Heart left ventricle (tissue), 16 donors: ENCODE data around the gene OXCT2. TPM values are rescaled to one million over a fixed set of nuclear protein-coding genes. Genes with fewer than 3 reads are reported as not detected.
"Not testable (repeated sequence)": the region's sequence is repeated elsewhere in the genome, so short reads cannot be mapped to it uniquely, and the experiment has no call there.

ENCODE experiments used
- ATAC-seq, 4 donors: fragments of 200-7000 bp; cut with Tn5 transposase; one replicate each; pipeline ENCODE4 v1.9.1; 2020 to 2022; ENCODE audit warnings: moderate library complexity in 4 of 4, mild to moderate bottlenecking in 3 of 4, moderate number of reproducible peaks in 1 of 4
- DNase-seq, 5 donors: peaks; one replicate each; pipeline ENCODE4 v3.0.0-alpha.2; 2020
- H3K27ac ChIP-seq, 12 donors: fragments of 200-600 bp; sonication (generic) in 4 of 12; one replicate each; pipeline versions ENCODE4 v1.5.0 to v1.8.0; 2016 to 2022; ENCODE audit warnings: mild to moderate bottlenecking in 2 of 12
- H3K27me3 ChIP-seq, 9 donors: fragments of 200-600 bp; sonication (generic) in 2 of 9; one replicate each; pipeline versions ENCODE4 v1.5.1 to v1.8.0; 2016 to 2022; ENCODE audit warnings: mild to moderate bottlenecking in 3 of 9
- H3K36me3 ChIP-seq, 9 donors: fragments of 200-600 bp; sonication (generic) in 2 of 9; one replicate each; pipeline versions ENCODE4 v1.5.0 to v1.8.0; 2018 to 2022; ENCODE audit warnings: mild to moderate bottlenecking in 2 of 9
- H3K4me1 ChIP-seq, 12 donors: fragments of 200-600 bp; sonication (generic) in 4 of 12; one replicate each; pipeline versions ENCODE4 v1.5.0 to v1.8.0; 2016 to 2022; ENCODE audit warnings: mild to moderate bottlenecking in 3 of 12
- H3K4me3 ChIP-seq, 12 donors: fragments of 200-600 bp; sonication (generic) in 4 of 12; one replicate each; pipeline versions ENCODE4 v1.5.0 to v1.8.0; 2017 to 2022; ENCODE audit warnings: mild to moderate bottlenecking in 9 of 12, moderate library complexity in 4 of 12
- H3K9me3 ChIP-seq, 12 donors: fragments of 200-600 bp; sonication (generic) in 4 of 12; one replicate each; pipeline versions ENCODE4 v1.5.0 to v1.8.0; 2016 to 2022; ENCODE audit warnings: mild to moderate bottlenecking in 1 of 12
- CTCF ChIP-seq, 12 donors: fragments of 200-600 bp; sonication (generic) in 4 of 12; IDR thresholded peaks; one replicate each; pipeline versions ENCODE4 v1.5.0 to v1.8.0; 2018 to 2022; ENCODE audit warnings: antibody characterized with exemption in 12 of 12, mild to moderate bottlenecking in 5 of 12
- POLR2A ChIP-seq, 2 donors: fragments of 450-650 bp; IDR thresholded peaks; one replicate each; pipeline ENCODE4 v1.6.1; 2017; ENCODE audit warnings: antibody characterized with exemption in 2 of 2, mild to moderate bottlenecking in 2 of 2, moderate library complexity in 2 of 2
- WGBS, 4 donors: extraction: QIAGEN DNeasy Blood & Tissue Kit in 2 of 4; methylation state at CpG; one replicate each; pipeline versions ENCODE4 v1.1.5 to v1.1.7; 2013 to 2018; 5-methylcytosine and 5-hydroxymethylcytosine counted together
- intact Hi-C, 10 donors: fragments of 100-400 bp; cut with DNase I; formaldehyde crosslinking; loops; one replicate each; pipeline versions ENCODE4 v1.11.1 to v1.14.2; 2022
- long read RNA-seq, 3 donors: library from polyadenylated mRNA; unstranded; transcript quantifications; one replicate each; pipeline ENCODE4 v2.0.0, GENCODE V29; 2020 to 2021
- polyA plus RNA-seq, 2 donors: library from polyadenylated mRNA; stranded (reverse); fragments of 200-250 nt; gene quantifications; one replicate each; pipeline ENCODE4 v1.2.3, GENCODE V29; 2013
- total RNA-seq, 9 donors: library from RNA; depleted of rRNA in 2 of 9; stranded (reverse); fragments of >200 nt in 2 of 9; fragmentation: NEBNext Ultra II Directional in 3 of 9; extraction: Animal tissue kit (Norgen Biotek cat#: 25700) in 3 of 9; gene quantifications; one replicate each; pipeline versions ENCODE4 v1.1.0 to v1.2.4, GENCODE V29; 2016 to 2023
- donor health status: ischemic (EF 13 %, LVEDD 7.1; RV severe dilation, severe dysfunction).
- donor health status: healthy with polysubstance abuse.
- donor health status: DM: no; HTN: yes; CAD: no.
- donor health status: DM: no; HTN: no; CAD: no.
- donor health status: ischemic (EF 25% LVEDD 6.9; RV normal size, moderate dysfunction).
- donor health status: ischemic (EF 25% LVEDD 5.7; RV mildly dilated, moderate dysfunction).
- donor health status: healthy.
- donor health status: DM: yes; HTN: yes; CAD: no.
- donor health status: ischemic (EF 35%, LVEDD 5.7; RV mildly dilated, moderate dysfunction).
- donor health status: nonischemic (EF 11% LVEDD 7.7; RV severe dilation, severe dysfunction).
- donor health status: DM: yes; HTN: yes; CAD: no.
- donor health status: PGD.
- donor health status: ischemic (EF 29% LVEDD 5.4; RV normal size, mild dysfunction).
- donor health status: nonischemic (EF 23%, LVEDD 6.1; RV moderate dilation, normal function).

Gene OXCT2
- 1 to 10 TPM in 8 of 9 donors, under 1 TPM in 1; 0.75 to 7.5 (median 2.7) TPM for total RNA-seq
- 1 to 10 TPM; 1.3 to 5.0 TPM for polyA plus RNA-seq
- long read RNA-seq, donor 1, transcript OXCT2-201 (1 exons, 1,826 nt) = major isoform, 12 of 12 reads
- long read RNA-seq, donor 1, partial matches to known transcripts = 0 of 12 reads
- long read RNA-seq, donor 1, other reads (novel, unspliced or antisense) = 0 of 12 reads
- long read RNA-seq, donor 2, transcript OXCT2-201 (1 exons, 1,826 nt) = major isoform, 46 of 46 reads
- long read RNA-seq, donor 2, partial matches to known transcripts = 0 of 46 reads
- long read RNA-seq, donor 2, other reads (novel, unspliced or antisense) = 0 of 46 reads
- long read RNA-seq, donor 3 = 0 reads

- H3K9me3 ChIP-seq, H3K27ac ChIP-seq, H3K36me3 ChIP-seq, H3K27me3 ChIP-seq, intact Hi-C loops, DNase-seq, H3K4me1 ChIP-seq: not testable (repeated sequence)
- WGBS, 4 donors = 3 to 9% (median 4%) methylated on average over 9 to 52 of the region's 57 CpGs; no CpG with 5 or more reads in 1 of the 4 donors
- ATAC-seq = peak in 3 of 4 donors; percentile 58 to 70 (median 61)
- peak within 1 kb of the TSS in 4 of 12 donors; percentile 16 to 39 (median 28) for H3K4me3 ChIP-seq
Measured at GRCh38 chr1:39771022-39771532, at the start of gene OXCT2. Gene OXCT2, minus strand, starts transcription at chr1:39771348. Its CDS starts 93 bp downstream, at chr1:39771255.

GRCh38 chr1:39819091-39819812, 48.1 kb upstream of the OXCT2 start:
- H3K9me3 ChIP-seq = no peaks in the 10 kb centered on the region
- no peak overlapping the region for H3K27ac ChIP-seq
- WGBS, 4 donors = 75 to 84% (median 79%) methylated on average over 22 of the region's 22 CpGs
- no peaks in the 10 kb centered on the region for H3K36me3 ChIP-seq
- H3K4me3 ChIP-seq = no peak overlapping the region
- ATAC-seq = no peak
- intact Hi-C loops = loop anchor here in 7 of 10 donors (2.0 to 5.0 kb wide), 5 partner anchors 78 to 263 kb away; no protein-coding TSS in a partner anchor
- peaks cover 0 to 22% (median 0%) of the 10 kb centered on the region in 9 donors for H3K27me3 ChIP-seq
- TF ChIP-seq CTCF (IDR thresholded peaks at IDR 0.05) = no peak
- TF ChIP-seq POLR2A (IDR thresholded peaks at IDR 0.05) = no peak
- peak in 1 of 5 donors; percentile 62 for DNase-seq
- peaks cover 0 to 3% (median 0%) of the 10 kb centered on the region in 12 donors for H3K4me1 ChIP-seq

GRCh38 chr1:39818482-39818881, 47.3 kb upstream of the OXCT2 start:
- ATAC-seq = no peak
- 96 to 100% (median 99%) methylated on average over 2 of the region's 2 CpGs for WGBS, 4 donors

DNA sequence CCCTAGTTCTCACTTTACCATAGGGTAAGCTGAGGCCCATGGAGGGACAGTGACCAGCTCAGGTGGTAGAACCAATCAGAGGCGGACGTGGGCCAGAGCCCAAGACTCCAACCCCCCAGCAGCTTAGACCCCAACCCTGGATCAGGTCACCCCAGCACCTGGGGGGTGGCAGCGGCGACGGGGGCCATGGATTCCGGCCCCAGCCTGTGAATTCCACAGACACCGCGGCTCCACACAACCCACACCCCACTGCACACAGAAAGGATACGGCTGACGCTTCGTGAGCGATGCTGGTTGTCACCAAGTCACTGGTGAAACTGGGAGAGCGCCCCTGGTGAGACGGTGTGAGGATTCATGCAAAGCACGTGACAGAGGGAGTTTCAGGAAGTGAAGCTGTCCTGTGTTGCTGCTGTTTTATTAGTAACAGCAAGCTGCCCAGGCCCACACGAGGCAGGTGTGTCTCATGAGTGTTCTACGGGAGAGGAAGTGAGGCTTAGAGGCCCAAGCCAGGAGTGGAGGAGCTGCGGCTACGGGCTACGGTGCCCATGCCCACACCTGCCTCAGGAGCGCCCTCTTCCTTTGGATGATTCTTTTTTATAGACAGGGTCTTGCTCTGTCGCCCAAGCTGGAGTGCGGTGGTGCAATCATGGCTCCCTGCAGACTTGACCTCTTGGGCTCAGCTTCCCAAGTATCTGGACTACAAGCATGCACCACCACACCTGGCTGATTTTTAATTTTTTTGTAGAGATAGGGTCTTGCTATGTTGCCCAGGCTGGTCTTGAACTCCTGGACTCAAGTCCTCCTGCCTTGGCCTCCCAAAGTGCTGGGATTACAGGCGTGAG, 46.2 kb upstream of the OXCT2 start:
- peak in 3 of 5 donors; percentile 19 to 64 (median 31) for DNase-seq
- ATAC-seq = peak in 3 of 4 donors; percentile 13 to 43 (median 16)
- H3K4me1 ChIP-seq, H3K27ac ChIP-seq, H3K36me3 ChIP-seq, H3K9me3 ChIP-seq: not testable (repeated sequence)
- Histone ChIP-seq H3K4me3 (peak overlapping the region in 1 of 12 donors; percentile 12), H3K27me3 (peaks cover 0 to 17% (median 0%) of the 10 kb centered on the region in 9 donors)
- WGBS, 4 donors = 56 to 71% (median 63%) methylated on average over 13 to 18 of the region's 24 CpGs
- intact Hi-C loops = loop anchor here in 9 of 10 donors (2.0 to 5.0 kb wide), 5 partner anchors 80 to 265 kb away; no protein-coding TSS in a partner anchor

More at GRCh38 chr1:39818482-39818881, 47.3 kb upstream of the OXCT2 start:
- no peak for DNase-seq
- Histone ChIP-seq H3K4me3 (no peak overlapping the region), H3K27ac (no peak overlapping the region), H3K27me3 (peaks cover 0 to 22% (median 0%) of the 10 kb centered on the region in 9 donors), H3K36me3 (no peaks in the 10 kb centered on the region), H3K9me3 (no peaks in the 10 kb centered on the region), H3K4me1 (peaks cover 0 to 3% (median 0%) of the 10 kb centered on the region in 12 donors)
- no peak for TF ChIP-seq CTCF (IDR thresholded peaks at IDR 0.05)
- intact Hi-C loops = loop anchor here in 7 of 10 donors (2.0 to 5.0 kb wide), 5 partner anchors 79 to 264 kb away; no protein-coding TSS in a partner anchor
